ACHN (cell line): Measurements from ENCODE around the gene BRD1.
A peak's percentile ranks its signal among the peaks of the same experiment; 100 is the strongest.

Experiments used
- DNase-seq: peaks from one replicate; pipeline ENCODE4 v3.0.0-alpha.2; 2015
- in situ Hi-C: cut with HindIII; loops from 2 replicates; pipeline ENCODE4 v1.10.0; 2017; ENCODE audit warnings: low sequenced_read_pairs, low pct_ligation_motif_present, low pct_unique_long_range_greater_than_20kb

BRD1 gene

DNA sequence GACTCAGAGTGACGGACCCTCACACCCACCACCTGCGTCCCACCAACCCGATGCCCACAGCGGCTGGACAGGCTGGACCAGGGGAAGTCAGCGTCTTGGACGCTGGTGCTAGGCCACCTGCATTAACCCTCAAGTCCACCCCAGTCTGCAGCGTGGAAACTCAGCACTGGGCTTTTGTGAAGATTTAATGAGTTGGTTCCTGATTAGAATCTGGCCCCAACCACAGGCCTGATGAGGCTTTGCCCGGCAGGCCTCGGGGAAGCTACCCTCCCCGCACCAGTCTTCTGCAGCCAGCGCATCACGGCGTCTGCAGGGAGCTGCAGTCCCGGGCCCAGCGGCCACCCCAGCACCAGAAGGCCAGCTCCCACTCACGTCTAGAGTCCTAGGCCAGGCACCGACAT is 101.0 kb downstream of the BRD1 start:
- in situ Hi-C loops, result no loop called here
- no peak for DNase-seq

DNA sequence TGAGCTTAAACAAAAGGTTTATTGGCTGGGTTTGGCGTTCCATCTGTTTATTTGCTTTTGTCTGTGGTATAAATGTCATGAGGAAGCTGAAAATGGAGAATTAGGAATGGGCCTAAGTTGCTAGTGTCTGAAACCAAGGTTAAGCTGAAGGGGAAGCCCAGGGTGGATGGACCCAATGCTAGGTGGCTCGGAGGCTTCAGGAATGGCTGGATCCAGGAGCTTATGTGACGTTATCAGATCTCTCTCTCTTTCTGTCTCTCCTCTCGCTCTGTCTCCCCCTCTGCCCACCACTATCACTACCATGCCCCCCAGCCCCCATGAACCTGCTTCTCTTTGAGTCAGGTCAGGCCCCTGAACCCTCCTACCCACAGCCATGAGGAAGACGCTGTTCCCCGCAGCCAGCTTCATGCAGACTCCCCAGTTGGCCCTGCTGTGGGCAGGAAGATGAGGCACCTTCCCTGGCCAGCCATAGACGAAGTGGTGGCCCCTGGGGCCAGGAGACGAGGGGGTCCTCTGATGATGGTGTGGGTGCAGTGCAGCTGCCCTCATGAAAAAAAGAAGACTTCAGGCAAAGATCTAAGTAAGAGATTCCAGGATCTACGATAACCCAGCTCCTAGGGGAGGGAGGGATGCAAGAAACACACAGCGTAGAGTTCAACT is 101.5 kb downstream of the BRD1 start:
- no peak for DNase-seq
- in situ Hi-C loops, result no loop called here

GRCh38 chr22:49725516-49725915 is 102.2 kb downstream of the BRD1 start:
- no peak for DNase-seq
- in situ Hi-C loops, result no loop called here

DNA sequence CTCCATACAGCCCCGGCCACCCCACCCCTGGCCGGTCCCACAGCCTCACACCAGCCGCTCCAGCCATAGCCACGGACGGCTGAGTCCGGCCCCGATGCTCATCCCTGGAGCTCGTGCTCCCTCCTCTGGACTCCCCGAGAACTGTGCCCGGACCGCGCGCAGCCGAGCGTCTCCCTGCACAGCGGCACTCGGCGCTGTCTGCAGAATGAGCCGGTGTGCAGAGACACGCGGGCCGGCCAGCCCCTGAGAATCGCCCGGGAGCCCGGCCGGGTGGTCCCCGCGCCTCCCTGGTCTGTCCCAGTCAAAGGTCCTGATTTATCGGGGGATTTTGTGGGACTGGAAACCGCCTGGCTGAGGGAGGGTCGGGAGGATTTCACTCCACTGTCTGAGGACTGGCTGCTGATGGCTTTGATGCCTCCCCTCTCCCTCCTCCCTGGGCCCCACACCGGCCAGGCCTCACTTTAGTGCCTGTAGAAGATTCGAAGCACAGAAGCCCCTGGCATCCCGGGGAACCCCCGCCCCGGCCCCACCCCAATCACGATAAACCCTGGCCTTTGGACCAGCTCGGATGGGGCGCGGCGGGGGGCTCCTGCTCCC is 102.7 kb downstream of the BRD1 start:
- DNase-seq, result peak; percentile 65

GRCh38 chr22:49724030-49724892 is 103.4 kb downstream of the BRD1 start:
- no peak for DNase-seq
- in situ Hi-C loops, result no loop called here

More for the DNA sequence above, 102.7 kb downstream of the BRD1 start:
- in situ Hi-C loops, result no loop called here

DNA sequence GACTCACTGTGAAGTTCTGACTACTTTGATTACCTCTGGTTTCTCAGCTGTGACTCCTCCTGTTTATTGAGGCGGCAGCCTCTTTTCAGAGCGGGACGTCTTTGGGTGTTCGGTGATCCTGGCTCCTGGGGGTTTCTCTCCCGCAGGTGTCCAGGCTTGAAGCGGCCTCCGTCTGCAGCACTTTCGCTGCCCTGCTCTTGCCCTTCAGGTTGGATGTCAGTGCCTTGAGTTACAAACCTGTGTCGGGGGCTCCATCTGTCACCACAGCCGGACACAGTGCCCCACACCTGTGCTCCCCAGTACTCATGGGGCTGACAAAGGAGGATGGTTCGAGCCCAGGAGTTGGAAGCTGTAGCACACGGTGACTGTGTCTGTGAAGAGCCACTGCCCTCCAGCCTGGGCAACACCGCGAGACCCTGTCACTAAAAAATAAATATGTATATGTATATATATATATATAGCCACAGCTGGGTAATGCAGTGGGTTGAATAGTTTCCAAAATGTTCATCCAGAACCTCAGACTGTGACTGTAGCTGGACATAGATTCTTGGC is 104.1 kb downstream of the BRD1 start:
- in situ Hi-C loops, result no loop called here
- DNase-seq, result no peak
